Mucosa of descending colon (tissue), 3 donors: Measurements from ENCODE around the gene EBF4. TPM values are rescaled to one million over a fixed set of nuclear protein-coding genes. Genes with fewer than 3 reads are reported as not detected.

ENCODE experiments used
- ATAC-seq: fragments of 200-7000 bp; cut with Tn5 transposase; one replicate; pipeline ENCODE4 v1.9.1; 2020; ENCODE audit warnings: mild to moderate bottlenecking, moderate library complexity
- DNase-seq, 3 donors: peaks; one replicate each; pipeline ENCODE4 v3.0.0-alpha.2; 2020
- H3K36me3 ChIP-seq: fragments of 200-600 bp; one replicate; pipeline ENCODE4 v1.8.0; 2021; ENCODE audit warnings: low read depth, mild to moderate bottlenecking
- H3K4me1 ChIP-seq: fragments of 200-600 bp; one replicate; pipeline ENCODE4 v1.8.0; 2021; ENCODE audit warnings: low read depth, mild to moderate bottlenecking
- H3K4me3 ChIP-seq: fragments of 200-600 bp; one replicate; pipeline ENCODE4 v1.8.0; 2021; ENCODE audit warnings: mild to moderate bottlenecking
- H3K9me3 ChIP-seq: fragments of 200-600 bp; one replicate; pipeline ENCODE4 v1.8.0; 2021; ENCODE audit warnings: mild to moderate bottlenecking
- CTCF ChIP-seq: fragments of 200-600 bp; IDR thresholded peaks from one replicate; pipeline ENCODE4 v1.8.0; 2022; ENCODE audit warnings: antibody characterized with exemption, mild to moderate bottlenecking
- intact Hi-C, 2 donors: fragments of 100-400 bp; cut with DNase I in 1 of 2; cut with micrococcal nuclease in 1 of 2; formaldehyde crosslinking; loops; one replicate each; pipeline versions ENCODE4 v1.11.0 to v1.11.1; 2022; cut with DNase I, micrococcal nuclease
- total RNA-seq, 3 donors: library from RNA; stranded (reverse); fragmentation: NEBNext Ultra II Directional in 2 of 3; extraction: Animal tissue kit (Norgen Biotek cat#: 25700) in 2 of 3; gene quantifications; one replicate each; pipeline versions ENCODE4 v1.2.1 to v1.2.4, GENCODE V29; 2021 to 2023
- donor health status: DM: no; HTN: no; CAD: no; lungs with moderate emphysema.
- donor health status: DM: no; HTN: no; CAD: no.
- donor health status: DM: no; HTN: yes; CAD: no.

The EBF4 gene
- total RNA-seq, 3 donors from 2014 or later: 3.6 to 53.3 (median 4.5) TPM

GRCh38 chr20:2696646-2697045, 4.1 kb downstream of the EBF4 start:
- H3K4me1 ChIP-seq: peaks cover 8% of the 10 kb centered on the region
- no peak for DNase-seq
- H3K9me3 ChIP-seq: no peaks in the 10 kb centered on the region
- H3K4me3 ChIP-seq: no peak overlapping the region
- no peaks in the 10 kb centered on the region for H3K36me3 ChIP-seq
- TF ChIP-seq CTCF: no peak
- ATAC-seq: no peak
- intact Hi-C loops: no loop called here

GRCh38 chr20:2697768-2698167, 5.2 kb downstream of the EBF4 start:
- ATAC-seq (no peak), DNase-seq (no peak)
- Histone ChIP-seq H3K9me3 (no peaks in the 10 kb centered on the region), H3K36me3 (no peaks in the 10 kb centered on the region), H3K4me3 (no peak overlapping the region), H3K4me1 (peaks cover 8% of the 10 kb centered on the region)
- no peak for TF ChIP-seq CTCF
- intact Hi-C loops: no loop called here

- no peak for DNase-seq
- no peak overlapping the region for H3K4me3 ChIP-seq
- H3K36me3 ChIP-seq: no peaks in the 10 kb centered on the region
- peaks cover 8% of the 10 kb centered on the region for H3K4me1 ChIP-seq
- no peak for TF ChIP-seq CTCF
- intact Hi-C loops: no loop called here
- no peak for ATAC-seq
- H3K9me3 ChIP-seq: no peaks in the 10 kb centered on the region
Observed at GRCh38 chr20:2698186-2698817, 5.7 kb downstream of the EBF4 start.

GRCh38 chr20:2698912-2699311, 6.3 kb downstream of the EBF4 start:
- intact Hi-C loops: no loop called here
- DNase-seq: no peak

GRCh38 chr20:2699775-2700413, 7.3 kb downstream of the EBF4 start:
- ATAC-seq (no peak), DNase-seq (no peak)
- Histone ChIP-seq H3K9me3 (no peaks in the 10 kb centered on the region), H3K36me3 (no peaks in the 10 kb centered on the region), H3K4me1 (no peaks in the 10 kb centered on the region), H3K4me3 (no peak overlapping the region)
- intact Hi-C loops: no loop called here
- no peak for TF ChIP-seq CTCF

More at GRCh38 chr20:2698912-2699311, 6.3 kb downstream of the EBF4 start:
- no peaks in the 10 kb centered on the region for H3K36me3 ChIP-seq
- no peak for ATAC-seq
- peaks cover 2% of the 10 kb centered on the region for H3K4me1 ChIP-seq
- H3K4me3 ChIP-seq: no peak overlapping the region
- no peak for TF ChIP-seq CTCF
- no peaks in the 10 kb centered on the region for H3K9me3 ChIP-seq
